WTC11 (cell line): ENCODE measurements around the gene DOCK1. TPM values are rescaled to one million over a fixed set of nuclear protein-coding genes. Genes with fewer than 3 reads are reported as not detected.

Experiments used
- ATAC-seq: fragments of 200-7000 bp; cut with Tn5 transposase; 2 replicates; pipeline ENCODE4 v1.10.0; 2021; ENCODE audit warnings: mild to moderate bottlenecking, moderate library complexity
- CTCF ChIA-PET: fragments of 300-600 bp; sonication (Branson Sonifier 250); formaldehyde crosslinking; loops from one replicate; lab custom pipeline; 2021; ENCODE audit warnings: antibody characterized with exemption; lab: Charles Lee
- POLR2A ChIA-PET: fragments of 350-600 bp; sonication (Branson Sonifier 250); formaldehyde crosslinking; loops from one replicate; lab custom pipeline; 2021; ENCODE audit warnings: antibody characterized with exemption; lab: Charles Lee
- DNase-seq: peaks from one replicate; pipeline ENCODE4 v3.0.0; 2021; ENCODE audit warnings: low spot score
- H3K27ac Mint-ChIP-seq: 2 replicates; pipeline ENCODE4 v1.8.0; 2021; ENCODE audit warnings: mixed read lengths
- H3K27me3 Mint-ChIP-seq: 2 replicates; pipeline ENCODE4 v1.8.0; 2021; ENCODE audit warnings: low read depth, mild to moderate bottlenecking, moderate library complexity, mixed read lengths
- H3K36me3 Mint-ChIP-seq: 2 replicates; pipeline ENCODE4 v1.8.0; 2021; ENCODE audit warnings: mixed read lengths
- H3K4me1 Mint-ChIP-seq: 2 replicates; pipeline ENCODE4 v1.8.0; 2022; ENCODE audit warnings: mixed read lengths
- H3K4me3 Mint-ChIP-seq: 2 replicates; pipeline ENCODE4 v1.8.0; 2021; ENCODE audit warnings: mild to moderate bottlenecking, moderate library complexity, mixed read lengths
- H3K9me3 Mint-ChIP-seq: 2 replicates; pipeline ENCODE4 v1.8.0; 2021; ENCODE audit warnings: mixed read lengths
- CBFB ChIP-seq: sonication (generic); formaldehyde crosslinking; IDR thresholded peaks from 2 replicates; pipeline ENCODE4 v1.8.1; 2022; ENCODE audit warnings: mild to moderate bottlenecking, low read depth, missing genetic modification reagents
- GTF2I ChIP-seq: fragments of 250-450 bp; sonication (Bioruptor Pico); conservative IDR thresholded peaks from 2 replicates; pipeline ENCODE4 v1.4.0; 2021; ENCODE audit warnings: mild to moderate bottlenecking
- KAT7 ChIP-seq: sonication (generic); formaldehyde crosslinking; IDR thresholded peaks from 2 replicates; pipeline ENCODE4 v1.8.1; 2023; ENCODE audit warnings: missing genetic modification reagents, mild to moderate bottlenecking, borderline replicate concordance
- NFYB ChIP-seq: sonication (generic); formaldehyde crosslinking; conservative IDR thresholded peaks from 2 replicates; pipeline ENCODE4 v1.8.0; 2022; ENCODE audit warnings: low read depth, missing genetic modification reagents
- ZNF121 ChIP-seq: sonication (generic); formaldehyde crosslinking; IDR thresholded peaks from 2 replicates; pipeline ENCODE4 v1.8.0; 2023; ENCODE audit warnings: missing genetic modification reagents
- ZNF232 ChIP-seq: sonication (generic); formaldehyde crosslinking; IDR thresholded peaks from 2 replicates; pipeline ENCODE4 v1.8.0; 2022; ENCODE audit warnings: mild to moderate bottlenecking, missing genetic modification reagents
- ZNF263 ChIP-seq: sonication (generic); formaldehyde crosslinking; IDR thresholded peaks from 2 replicates; pipeline ENCODE4 v1.8.1; 2022; ENCODE audit warnings: low read depth, mild to moderate bottlenecking, moderate library complexity, missing genetic modification reagents
- ZNF416 ChIP-seq: fragments of 250-450 bp; sonication (Bioruptor Pico); IDR thresholded peaks from 2 replicates; pipeline ENCODE4 v1.9.0; 2021; ENCODE audit warnings: mild to moderate bottlenecking, inconsistent platforms
- total RNA-seq: library from RNA; stranded (reverse); gene quantifications from 3 replicates; pipeline ENCODE4 v1.2.3, GENCODE V29; 2021
- TF ChIP-seq, protein P1 (sequence below): fragments of 250-450 bp; sonication (Bioruptor Pico); IDR thresholded peaks from 2 replicates; pipeline ENCODE4 v2.1.2; 2022; ENCODE audit warnings: mild to moderate bottlenecking, moderate library complexity
- TF ChIP-seq, protein P2 (sequence below): sonication (generic); formaldehyde crosslinking; IDR thresholded peaks from 2 replicates; pipeline ENCODE4 v1.8.1; 2022; ENCODE audit warnings: mild to moderate bottlenecking, missing genetic modification reagents, moderate library complexity, borderline replicate concordance
- TF ChIP-seq, protein P3 (sequence below): sonication (generic); formaldehyde crosslinking; IDR thresholded peaks from 2 replicates; pipeline ENCODE4 v1.8.1; 2022; ENCODE audit warnings: mild to moderate bottlenecking, moderate library complexity, missing genetic modification reagents
- TF ChIP-seq, protein P4 (sequence below): sonication (generic); formaldehyde crosslinking; IDR thresholded peaks from 2 replicates; pipeline ENCODE4 v1.8.1; 2023; ENCODE audit warnings: mild to moderate bottlenecking, missing genetic modification reagents, moderate library complexity
- TF ChIP-seq, protein P5 (sequence below): sonication (generic); formaldehyde crosslinking; conservative IDR thresholded peaks from 2 replicates; pipeline ENCODE4 v1.8.1; 2023; ENCODE audit warnings: mild to moderate bottlenecking, low read depth, missing genetic modification reagents, moderate library complexity
- TF ChIP-seq, protein P6 (sequence below): sonication (generic); formaldehyde crosslinking; IDR thresholded peaks from 2 replicates; pipeline ENCODE4 v1.8.0; 2022; ENCODE audit warnings: mild to moderate bottlenecking, missing genetic modification reagents
- TF ChIP-seq, protein P7 (sequence below): fragments of 200-600 bp; IDR thresholded peaks from 2 replicates; pipeline ENCODE4 v1.8.0; 2022; ENCODE audit warnings: antibody characterized with exemption
- TF ChIP-seq, protein P8 (sequence below): sonication (generic); formaldehyde crosslinking; IDR thresholded peaks from 2 replicates; pipeline ENCODE4 v1.8.1; 2023; ENCODE audit warnings: mild to moderate bottlenecking, missing genetic modification reagents, borderline replicate concordance
- TF ChIP-seq, protein P9 (sequence below): sonication (generic); formaldehyde crosslinking; IDR thresholded peaks from 2 replicates; pipeline ENCODE4 v1.8.1; 2022; ENCODE audit warnings: low read depth, missing genetic modification reagents, borderline replicate concordance

Gene DOCK1
- total RNA-seq, 1 experiment from 2014 or later = 52.1 TPM

DNA sequence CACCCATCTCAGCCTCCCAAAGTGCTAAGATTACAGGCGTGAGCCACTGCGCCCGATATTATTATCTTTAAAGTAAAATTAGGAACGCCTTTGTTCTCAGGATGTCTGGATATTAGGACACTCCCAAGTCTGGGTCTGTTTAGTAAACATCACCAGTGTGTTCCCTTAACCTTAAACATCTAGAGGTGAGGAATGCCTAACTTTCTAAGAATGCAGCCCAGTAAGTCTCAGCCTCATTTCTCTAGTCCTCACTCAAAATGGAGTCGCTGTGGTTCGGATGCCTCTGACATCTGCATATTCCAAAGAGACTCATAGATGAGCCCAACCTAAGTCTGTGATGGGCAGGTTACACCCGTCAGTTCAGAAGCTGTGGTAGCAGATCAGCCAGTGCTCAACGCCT, 295.4 kb downstream of the DOCK1 start:
- Mint-ChIP-seq H3K4me1 (peaks cover 17% of the 10 kb centered on the region), H3K27ac (no peak overlapping the region), H3K9me3 (no peaks in the 10 kb centered on the region), H3K4me3 (no peak overlapping the region), H3K27me3 (peaks cover 12% of the 10 kb centered on the region), H3K36me3 (no peaks in the 10 kb centered on the region; the same call in 1 of the 2 replicates)
- ATAC-seq (no peak), DNase-seq (no peak)
- POLR2A ChIA-PET = no interaction called here
- CTCF ChIA-PET = interaction anchor here (1.3 kb wide), 1 partner anchor 43 kb away, joined by 3 read pairs; no protein-coding TSS in a partner anchor
- TF ChIP-seq, protein P1, sequence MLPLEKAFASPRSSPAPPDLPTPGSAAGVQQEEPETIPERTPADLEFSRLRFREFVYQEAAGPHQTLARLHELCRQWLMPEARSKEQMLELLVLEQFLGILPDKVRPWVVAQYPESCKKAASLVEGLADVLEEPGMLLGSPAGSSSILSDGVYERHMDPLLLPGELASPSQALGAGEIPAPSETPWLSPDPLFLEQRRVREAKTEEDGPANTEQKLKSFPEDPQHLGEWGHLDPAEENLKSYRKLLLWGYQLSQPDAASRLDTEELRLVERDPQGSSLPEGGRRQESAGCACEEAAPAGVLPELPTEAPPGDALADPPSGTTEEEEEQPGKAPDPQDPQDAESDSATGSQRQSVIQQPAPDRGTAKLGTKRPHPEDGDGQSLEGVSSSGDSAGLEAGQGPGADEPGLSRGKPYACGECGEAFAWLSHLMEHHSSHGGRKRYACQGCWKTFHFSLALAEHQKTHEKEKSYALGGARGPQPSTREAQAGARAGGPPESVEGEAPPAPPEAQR (CRISPR knock-in tag) = no peak
- TF ChIP-seq, protein P2, sequence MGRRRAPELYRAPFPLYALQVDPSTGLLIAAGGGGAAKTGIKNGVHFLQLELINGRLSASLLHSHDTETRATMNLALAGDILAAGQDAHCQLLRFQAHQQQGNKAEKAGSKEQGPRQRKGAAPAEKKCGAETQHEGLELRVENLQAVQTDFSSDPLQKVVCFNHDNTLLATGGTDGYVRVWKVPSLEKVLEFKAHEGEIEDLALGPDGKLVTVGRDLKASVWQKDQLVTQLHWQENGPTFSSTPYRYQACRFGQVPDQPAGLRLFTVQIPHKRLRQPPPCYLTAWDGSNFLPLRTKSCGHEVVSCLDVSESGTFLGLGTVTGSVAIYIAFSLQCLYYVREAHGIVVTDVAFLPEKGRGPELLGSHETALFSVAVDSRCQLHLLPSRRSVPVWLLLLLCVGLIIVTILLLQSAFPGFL (CRISPR knock-in tag) = no peak
- TF ChIP-seq ZNF121 (CRISPR knock-in tag) (no peak), ZNF263 (CRISPR knock-in tag) (no peak), NFYB (CRISPR knock-in tag) (no peak), GTF2I (CRISPR knock-in tag) (no peak), CBFB (CRISPR knock-in tag) (no peak), ZNF232 (CRISPR knock-in tag) (no peak), ZNF416 (no peak)
- TF ChIP-seq, protein P3, sequence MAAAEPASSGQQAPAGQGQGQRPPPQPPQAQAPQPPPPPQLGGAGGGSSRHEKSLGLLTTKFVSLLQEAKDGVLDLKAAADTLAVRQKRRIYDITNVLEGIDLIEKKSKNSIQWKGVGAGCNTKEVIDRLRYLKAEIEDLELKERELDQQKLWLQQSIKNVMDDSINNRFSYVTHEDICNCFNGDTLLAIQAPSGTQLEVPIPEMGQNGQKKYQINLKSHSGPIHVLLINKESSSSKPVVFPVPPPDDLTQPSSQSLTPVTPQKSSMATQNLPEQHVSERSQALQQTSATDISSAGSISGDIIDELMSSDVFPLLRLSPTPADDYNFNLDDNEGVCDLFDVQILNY (CRISPR knock-in tag) = no peak
- TF ChIP-seq, protein P4, sequence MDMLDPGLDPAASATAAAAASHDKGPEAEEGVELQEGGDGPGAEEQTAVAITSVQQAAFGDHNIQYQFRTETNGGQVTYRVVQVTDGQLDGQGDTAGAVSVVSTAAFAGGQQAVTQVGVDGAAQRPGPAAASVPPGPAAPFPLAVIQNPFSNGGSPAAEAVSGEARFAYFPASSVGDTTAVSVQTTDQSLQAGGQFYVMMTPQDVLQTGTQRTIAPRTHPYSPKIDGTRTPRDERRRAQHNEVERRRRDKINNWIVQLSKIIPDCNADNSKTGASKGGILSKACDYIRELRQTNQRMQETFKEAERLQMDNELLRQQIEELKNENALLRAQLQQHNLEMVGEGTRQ (CRISPR knock-in tag) = no peak
- TF ChIP-seq, protein P5, sequence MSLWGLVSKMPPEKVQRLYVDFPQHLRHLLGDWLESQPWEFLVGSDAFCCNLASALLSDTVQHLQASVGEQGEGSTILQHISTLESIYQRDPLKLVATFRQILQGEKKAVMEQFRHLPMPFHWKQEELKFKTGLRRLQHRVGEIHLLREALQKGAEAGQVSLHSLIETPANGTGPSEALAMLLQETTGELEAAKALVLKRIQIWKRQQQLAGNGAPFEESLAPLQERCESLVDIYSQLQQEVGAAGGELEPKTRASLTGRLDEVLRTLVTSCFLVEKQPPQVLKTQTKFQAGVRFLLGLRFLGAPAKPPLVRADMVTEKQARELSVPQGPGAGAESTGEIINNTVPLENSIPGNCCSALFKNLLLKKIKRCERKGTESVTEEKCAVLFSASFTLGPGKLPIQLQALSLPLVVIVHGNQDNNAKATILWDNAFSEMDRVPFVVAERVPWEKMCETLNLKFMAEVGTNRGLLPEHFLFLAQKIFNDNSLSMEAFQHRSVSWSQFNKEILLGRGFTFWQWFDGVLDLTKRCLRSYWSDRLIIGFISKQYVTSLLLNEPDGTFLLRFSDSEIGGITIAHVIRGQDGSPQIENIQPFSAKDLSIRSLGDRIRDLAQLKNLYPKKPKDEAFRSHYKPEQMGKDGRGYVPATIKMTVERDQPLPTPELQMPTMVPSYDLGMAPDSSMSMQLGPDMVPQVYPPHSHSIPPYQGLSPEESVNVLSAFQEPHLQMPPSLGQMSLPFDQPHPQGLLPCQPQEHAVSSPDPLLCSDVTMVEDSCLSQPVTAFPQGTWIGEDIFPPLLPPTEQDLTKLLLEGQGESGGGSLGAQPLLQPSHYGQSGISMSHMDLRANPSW (CRISPR knock-in tag) = no peak
- TF ChIP-seq, protein P6, sequence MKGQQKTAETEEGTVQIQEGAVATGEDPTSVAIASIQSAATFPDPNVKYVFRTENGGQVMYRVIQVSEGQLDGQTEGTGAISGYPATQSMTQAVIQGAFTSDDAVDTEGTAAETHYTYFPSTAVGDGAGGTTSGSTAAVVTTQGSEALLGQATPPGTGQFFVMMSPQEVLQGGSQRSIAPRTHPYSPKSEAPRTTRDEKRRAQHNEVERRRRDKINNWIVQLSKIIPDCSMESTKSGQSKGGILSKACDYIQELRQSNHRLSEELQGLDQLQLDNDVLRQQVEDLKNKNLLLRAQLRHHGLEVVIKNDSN (CRISPR knock-in tag) = no peak
- TF ChIP-seq, protein P7, sequence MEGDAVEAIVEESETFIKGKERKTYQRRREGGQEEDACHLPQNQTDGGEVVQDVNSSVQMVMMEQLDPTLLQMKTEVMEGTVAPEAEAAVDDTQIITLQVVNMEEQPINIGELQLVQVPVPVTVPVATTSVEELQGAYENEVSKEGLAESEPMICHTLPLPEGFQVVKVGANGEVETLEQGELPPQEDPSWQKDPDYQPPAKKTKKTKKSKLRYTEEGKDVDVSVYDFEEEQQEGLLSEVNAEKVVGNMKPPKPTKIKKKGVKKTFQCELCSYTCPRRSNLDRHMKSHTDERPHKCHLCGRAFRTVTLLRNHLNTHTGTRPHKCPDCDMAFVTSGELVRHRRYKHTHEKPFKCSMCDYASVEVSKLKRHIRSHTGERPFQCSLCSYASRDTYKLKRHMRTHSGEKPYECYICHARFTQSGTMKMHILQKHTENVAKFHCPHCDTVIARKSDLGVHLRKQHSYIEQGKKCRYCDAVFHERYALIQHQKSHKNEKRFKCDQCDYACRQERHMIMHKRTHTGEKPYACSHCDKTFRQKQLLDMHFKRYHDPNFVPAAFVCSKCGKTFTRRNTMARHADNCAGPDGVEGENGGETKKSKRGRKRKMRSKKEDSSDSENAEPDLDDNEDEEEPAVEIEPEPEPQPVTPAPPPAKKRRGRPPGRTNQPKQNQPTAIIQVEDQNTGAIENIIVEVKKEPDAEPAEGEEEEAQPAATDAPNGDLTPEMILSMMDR = no peak

DNA sequence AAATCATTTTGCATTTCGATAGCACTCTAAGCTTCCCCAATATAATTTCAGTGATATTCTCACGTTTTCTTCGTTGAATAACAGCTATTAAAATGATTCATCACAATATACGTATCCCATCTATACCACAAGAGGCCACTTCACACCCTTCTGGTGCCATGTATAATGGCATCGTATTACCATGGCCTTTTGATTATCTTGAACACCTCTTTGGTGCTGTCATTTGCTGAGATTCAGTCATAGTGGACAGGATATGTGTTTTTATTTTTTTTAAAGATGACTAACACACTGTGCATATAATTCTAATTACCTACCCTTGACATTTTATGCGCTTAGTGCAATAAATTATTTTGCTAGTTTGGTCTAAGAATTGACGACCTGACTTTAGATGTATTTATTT, 297.8 kb downstream of the DOCK1 start:
- POLR2A ChIA-PET = no interaction called here
- ATAC-seq = no peak
- Mint-ChIP-seq H3K27ac (no peak overlapping the region), H3K4me3 (no peak overlapping the region), H3K9me3 (no peaks in the 10 kb centered on the region), H3K4me1 (peaks cover 7% of the 10 kb centered on the region), H3K27me3 (0 out of 2 replicates have a peak, but pooled peaks cover 3% of the 10 kb centered on the region), H3K36me3 (no peaks in the 10 kb centered on the region; the same call in 1 of the 2 replicates)
- CTCF ChIA-PET = no interaction called here
- no peak for DNase-seq
- TF ChIP-seq KAT7 = no peak
- TF ChIP-seq, protein P8, sequence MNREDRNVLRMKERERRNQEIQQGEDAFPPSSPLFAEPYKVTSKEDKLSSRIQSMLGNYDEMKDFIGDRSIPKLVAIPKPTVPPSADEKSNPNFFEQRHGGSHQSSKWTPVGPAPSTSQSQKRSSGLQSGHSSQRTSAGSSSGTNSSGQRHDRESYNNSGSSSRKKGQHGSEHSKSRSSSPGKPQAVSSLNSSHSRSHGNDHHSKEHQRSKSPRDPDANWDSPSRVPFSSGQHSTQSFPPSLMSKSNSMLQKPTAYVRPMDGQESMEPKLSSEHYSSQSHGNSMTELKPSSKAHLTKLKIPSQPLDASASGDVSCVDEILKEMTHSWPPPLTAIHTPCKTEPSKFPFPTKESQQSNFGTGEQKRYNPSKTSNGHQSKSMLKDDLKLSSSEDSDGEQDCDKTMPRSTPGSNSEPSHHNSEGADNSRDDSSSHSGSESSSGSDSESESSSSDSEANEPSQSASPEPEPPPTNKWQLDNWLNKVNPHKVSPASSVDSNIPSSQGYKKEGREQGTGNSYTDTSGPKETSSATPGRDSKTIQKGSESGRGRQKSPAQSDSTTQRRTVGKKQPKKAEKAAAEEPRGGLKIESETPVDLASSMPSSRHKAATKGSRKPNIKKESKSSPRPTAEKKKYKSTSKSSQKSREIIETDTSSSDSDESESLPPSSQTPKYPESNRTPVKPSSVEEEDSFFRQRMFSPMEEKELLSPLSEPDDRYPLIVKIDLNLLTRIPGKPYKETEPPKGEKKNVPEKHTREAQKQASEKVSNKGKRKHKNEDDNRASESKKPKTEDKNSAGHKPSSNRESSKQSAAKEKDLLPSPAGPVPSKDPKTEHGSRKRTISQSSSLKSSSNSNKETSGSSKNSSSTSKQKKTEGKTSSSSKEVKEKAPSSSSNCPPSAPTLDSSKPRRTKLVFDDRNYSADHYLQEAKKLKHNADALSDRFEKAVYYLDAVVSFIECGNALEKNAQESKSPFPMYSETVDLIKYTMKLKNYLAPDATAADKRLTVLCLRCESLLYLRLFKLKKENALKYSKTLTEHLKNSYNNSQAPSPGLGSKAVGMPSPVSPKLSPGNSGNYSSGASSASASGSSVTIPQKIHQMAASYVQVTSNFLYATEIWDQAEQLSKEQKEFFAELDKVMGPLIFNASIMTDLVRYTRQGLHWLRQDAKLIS (CRISPR knock-in tag) = no peak
- TF ChIP-seq, protein P9, sequence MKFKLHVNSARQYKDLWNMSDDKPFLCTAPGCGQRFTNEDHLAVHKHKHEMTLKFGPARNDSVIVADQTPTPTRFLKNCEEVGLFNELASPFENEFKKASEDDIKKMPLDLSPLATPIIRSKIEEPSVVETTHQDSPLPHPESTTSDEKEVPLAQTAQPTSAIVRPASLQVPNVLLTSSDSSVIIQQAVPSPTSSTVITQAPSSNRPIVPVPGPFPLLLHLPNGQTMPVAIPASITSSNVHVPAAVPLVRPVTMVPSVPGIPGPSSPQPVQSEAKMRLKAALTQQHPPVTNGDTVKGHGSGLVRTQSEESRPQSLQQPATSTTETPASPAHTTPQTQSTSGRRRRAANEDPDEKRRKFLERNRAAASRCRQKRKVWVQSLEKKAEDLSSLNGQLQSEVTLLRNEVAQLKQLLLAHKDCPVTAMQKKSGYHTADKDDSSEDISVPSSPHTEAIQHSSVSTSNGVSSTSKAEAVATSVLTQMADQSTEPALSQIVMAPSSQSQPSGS = no peak
